ENCODE data around the gene ENO1. TPM values are rescaled to one million over a fixed set of nuclear protein-coding genes. Genes with fewer than 3 reads are reported as not detected.

Gene ENO1
- total and polyA plus RNA-seq, 2 of the 4 experiments (the other 2 are of a cell fraction) = 2,125 to 3,643 TPM

DNA sequence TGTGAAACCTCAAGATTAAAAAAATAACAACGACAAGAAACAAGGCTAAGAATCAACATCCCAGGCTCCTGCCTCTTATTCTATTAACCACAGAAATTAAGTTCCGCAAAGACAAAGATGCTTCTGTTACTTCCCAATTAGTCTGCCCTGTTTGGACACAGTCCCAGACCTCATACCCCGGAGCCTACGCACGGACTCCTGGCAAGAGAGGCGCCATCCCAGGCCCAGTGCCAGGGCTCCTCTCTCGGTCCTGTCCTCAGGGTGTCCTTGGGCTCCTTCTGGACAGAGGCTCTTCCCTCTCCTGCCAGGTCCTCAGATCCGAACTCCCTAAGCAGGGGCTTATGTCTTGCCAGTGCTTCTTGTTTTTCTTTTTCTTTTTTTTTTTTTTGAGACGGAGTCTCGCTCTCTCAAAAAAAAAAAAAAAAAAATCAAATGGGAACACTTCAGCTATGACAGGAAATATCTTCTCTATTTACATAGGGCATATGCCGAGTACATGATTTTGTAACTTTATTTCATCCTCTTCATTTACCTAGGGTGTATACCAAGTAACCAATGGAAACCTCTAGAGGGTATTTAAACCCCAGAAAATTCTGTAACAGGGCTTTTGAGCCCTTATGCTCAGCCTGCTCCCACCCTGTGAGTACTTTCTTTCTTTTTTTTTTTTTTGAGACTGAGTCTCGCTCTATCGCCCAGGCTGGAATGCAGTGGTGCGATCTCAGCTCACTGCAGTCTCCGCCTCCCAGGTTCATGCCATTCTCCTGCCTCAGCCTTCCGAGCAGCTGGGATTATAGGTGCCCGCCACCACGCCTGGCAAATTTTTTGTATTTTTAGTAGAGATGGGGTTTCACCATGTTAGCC is 11.7 kb upstream of the ENO1 start:
- H2AK5ac ChIP-seq (ENCODE audit: low read depth, low read length) = no peak overlapping the region
- peak overlapping the region; percentile 77 for H2AFZ ChIP-seq (replicated peaks; ENCODE audit: low read length, poor library complexity)
- ChIA-PET CTCF (interaction anchor here (0.6 kb wide), 1 partner anchor 177 kb away, joined by 6 read pairs; no protein-coding TSS in a partner anchor), POLR2A (ENCODE audit: unreplicated experiment) (interaction anchor here (0.6 to 0.7 kb wide), 2 partner anchors 13 to 24 kb away, joined by 4 read pairs; no protein-coding TSS in a partner anchor)
- WGBS, 2 experiments (ENCODE audit: extremely low coverage in 2 of 2, insufficient read length in 1 of 2) = no CpG with 5 or more reads among the region's 18 CpGs
- H2BK20ac ChIP-seq (ENCODE audit: low read depth, low read length) = peak overlapping the region; percentile 70; the same call in 1 of the 2 replicates
- H3K14ac ChIP-seq (replicated peaks; ENCODE audit: low read depth, low read length) = 0 out of 2 replicates have a peak overlapping the region, but pooled peaks have one; percentile 11
- no peaks in the 10 kb centered on the region for H4K20me1 ChIP-seq (ENCODE audit: insufficient read depth, low read length)
- H3K23ac ChIP-seq (ENCODE audit: low read depth, low read length) = no peak overlapping the region
- peak overlapping the region; percentile 60 for H3K4me2 ChIP-seq (ENCODE audit: low read depth, low read length)
- H3K18ac ChIP-seq (ENCODE audit: low read depth, low read length) = 0 out of 2 replicates have a peak overlapping the region, but pooled peaks have one; percentile 7
- no peak overlapping the region for H3K56ac ChIP-seq (ENCODE audit: extremely low read depth, insufficient read depth, low read length)
- peak overlapping the region; percentile 57; the same call in 1 of the 2 replicates for H3K4ac ChIP-seq (ENCODE audit: low read depth, low read length)
- H3K9me1 ChIP-seq (ENCODE audit: insufficient read depth, low read length) = peaks cover 7% of the 10 kb centered on the region
- H3K4me3 ChIP-seq (ENCODE audit: insufficient read depth, low read depth, low read length) = peak overlapping the region; percentile 0; the same call in 1 of the 2 replicates
- H3K4me1 ChIP-seq (ENCODE audit: control insufficient read depth, insufficient read depth, low read length) = peaks cover 8% of the 10 kb centered on the region
- peak overlapping the region; percentile 71 for H2BK5ac ChIP-seq (ENCODE audit: low read depth, low read length, poor library complexity, severe bottlenecking)
- no peak overlapping the region for H2AK9ac ChIP-seq (replicated peaks; ENCODE audit: low read depth, low read length, poor library complexity)
- H3K79me1 ChIP-seq (ENCODE audit: low read depth in 1 of 2, low read length in 2 of 2) = no peaks in the 10 kb centered on the region
- in situ Hi-C loops (cut with MboI; ENCODE audit: low sequenced_read_pairs) = no loop called here
- no TSS peak for BruUV-seq (replicated peaks)
- peak; percentile 89 for DNase-seq
- TF ChIP-seq SMC3 (IDR thresholded peaks at IDR 0.05; ENCODE audit: low read depth, low read length) (no peak), RFX5 (IDR thresholded peaks at IDR 0.05; ENCODE audit: low read depth, low read length) (no peak), CEBPB (IDR thresholded peaks at IDR 0.05; ENCODE audit: low read depth, low read length) (no peak), NFE2L2 (IDR thresholded peaks at IDR 0.05; ENCODE audit: low read depth, low read length) (no peak), CHD1 (IDR thresholded peaks at IDR 0.05; ENCODE audit: low read depth, low read length) (no peak), POLR2A (IDR thresholded peaks at IDR 0.05; ENCODE audit: low read depth, low read length) (no peak), FOS (IDR thresholded peaks at IDR 0.05; ENCODE audit: low read depth, low read length) (no peak), RAD21 (IDR thresholded peaks at IDR 0.05; ENCODE audit: low read length) (no peak), RCOR1 (IDR thresholded peaks at IDR 0.05; ENCODE audit: insufficient replicate concordance, low read length) (no peak), MAFK (IDR thresholded peaks at IDR 0.05; ENCODE audit: low read depth, low read length) (no peak), BHLHE40 (IDR thresholded peaks at IDR 0.05; ENCODE audit: low read depth, low read length) (no peak)
- TF ChIP-seq, protein P1, sequence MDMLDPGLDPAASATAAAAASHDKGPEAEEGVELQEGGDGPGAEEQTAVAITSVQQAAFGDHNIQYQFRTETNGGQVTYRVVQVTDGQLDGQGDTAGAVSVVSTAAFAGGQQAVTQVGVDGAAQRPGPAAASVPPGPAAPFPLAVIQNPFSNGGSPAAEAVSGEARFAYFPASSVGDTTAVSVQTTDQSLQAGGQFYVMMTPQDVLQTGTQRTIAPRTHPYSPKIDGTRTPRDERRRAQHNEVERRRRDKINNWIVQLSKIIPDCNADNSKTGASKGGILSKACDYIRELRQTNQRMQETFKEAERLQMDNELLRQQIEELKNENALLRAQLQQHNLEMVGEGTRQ (IDR thresholded peaks at IDR 0.05; ENCODE audit: low read depth, low read length) = no peak
- H2BK15ac ChIP-seq (ENCODE audit: low read depth, low read length) = no peak overlapping the region; the same call in 2 of the 3 replicates
- ATAC-seq (ENCODE audit: low read depth) = peak; percentile 92
- peak overlapping the region; percentile 64 for H4K91ac ChIP-seq (ENCODE audit: insufficient read depth, low read depth, low read length)
- dilution Hi-C loops (cut with HindIII; ENCODE audit: low sequenced_read_pairs, unreplicated experiment) = no loop called here
- H3K27ac ChIP-seq (ENCODE audit: insufficient read depth, low read length) = peak overlapping the region; percentile 22
- H3K9me3 ChIP-seq (ENCODE audit: control insufficient read depth, insufficient read depth, low read length) = no peaks in the 10 kb centered on the region
- H4K5ac ChIP-seq (ENCODE audit: low read depth, low read length) = no peak overlapping the region
- peak overlapping the region in 1 of 2 experiments; percentile 39; a peak in 2 of 4 replicates for H4K8ac ChIP-seq (ENCODE audit: low read depth in 2 of 2, low read length in 2 of 2)
- no peaks in the 10 kb centered on the region for H3K36me3 ChIP-seq (ENCODE audit: control insufficient read depth, insufficient read depth, low read length)
- intact Hi-C loops (cut with micrococcal nuclease) = no loop called here
- H3K27me3 ChIP-seq (ENCODE audit: control insufficient read depth, insufficient read depth, low read length) = no peaks in the 10 kb centered on the region
- peak overlapping the region; percentile 80 for H2BK120ac ChIP-seq (ENCODE audit: low read depth, low read length)
- H3K9ac ChIP-seq (ENCODE audit: low read depth, low read length) = 0 out of 2 replicates have a peak overlapping the region, but pooled peaks have one; percentile 1
